Colonic mucosa (tissue), 4 donors: ENCODE results near the gene TRIM7. TPM values are rescaled to one million over a fixed set of nuclear protein-coding genes. Genes with fewer than 3 reads are reported as not detected.

Source experiments
- DNase-seq: peaks from one replicate; pipeline ENCODE4 v3.0.0-alpha.2; 2020
- H3K27ac ChIP-seq: fragments of 200-600 bp; one replicate; pipeline ENCODE4 v1.8.0; 2021
- H3K27me3 ChIP-seq: fragments of 200-600 bp; one replicate; pipeline ENCODE4 v1.8.0; 2021
- H3K36me3 ChIP-seq: fragments of 200-600 bp; one replicate; pipeline ENCODE4 v1.8.0; 2021
- H3K4me1 ChIP-seq: fragments of 200-600 bp; one replicate; pipeline ENCODE4 v1.8.0; 2021; ENCODE audit warnings: mild to moderate bottlenecking
- H3K4me3 ChIP-seq: fragments of 200-600 bp; one replicate; pipeline ENCODE4 v1.8.0; 2021
- H3K9ac ChIP-seq, 2 donors: one replicate each; pipeline ENCODE4 v1.7.0; 2013; ENCODE audit warnings: control low read depth in 2 of 2, low read depth in 2 of 2, low read length in 2 of 2
- H3K9me3 ChIP-seq: fragments of 200-600 bp; one replicate; pipeline ENCODE4 v1.8.0; 2021
- intact Hi-C: fragments of 100-400 bp; cut with DNase I; formaldehyde crosslinking; loops from one replicate; pipeline ENCODE4 v1.14.1; 2022
- total RNA-seq, 2 donors: library from RNA; stranded (reverse); fragmentation: NEBNext Ultra II Directional in 1 of 2; extraction: Animal tissue kit (Norgen Biotek cat#: 25700) in 1 of 2; gene quantifications; one replicate each; pipeline ENCODE4 v1.2.1, GENCODE V29; 2021
- TF ChIP-seq, protein P1 (sequence below): fragments of 200-600 bp; IDR thresholded peaks from one replicate; pipeline ENCODE4 v1.8.0; 2022; ENCODE audit warnings: antibody characterized with exemption, mild to moderate bottlenecking
- donor health status: healthy.
- donor health status: DM: no; HTN: no; CAD: no.
- donor health status: DM: no; HTN: no; CAD: no.

TRIM7 gene
- total RNA-seq, 2 donors from 2014 or later = 6.8 to 8.7 TPM

GRCh38 chr5:181156758-181157157, 48.2 kb downstream of the TRIM7 start:
- Histone ChIP-seq H3K9ac (no peak overlapping the region), H3K36me3 (no peaks in the 10 kb centered on the region), H3K4me3 (no peak overlapping the region), H3K4me1 (no peaks in the 10 kb centered on the region), H3K27me3 (no peaks in the 10 kb centered on the region), H3K27ac (no peak overlapping the region), H3K9me3 (no peaks in the 10 kb centered on the region)
- no peak for DNase-seq
- TF ChIP-seq, protein P1, sequence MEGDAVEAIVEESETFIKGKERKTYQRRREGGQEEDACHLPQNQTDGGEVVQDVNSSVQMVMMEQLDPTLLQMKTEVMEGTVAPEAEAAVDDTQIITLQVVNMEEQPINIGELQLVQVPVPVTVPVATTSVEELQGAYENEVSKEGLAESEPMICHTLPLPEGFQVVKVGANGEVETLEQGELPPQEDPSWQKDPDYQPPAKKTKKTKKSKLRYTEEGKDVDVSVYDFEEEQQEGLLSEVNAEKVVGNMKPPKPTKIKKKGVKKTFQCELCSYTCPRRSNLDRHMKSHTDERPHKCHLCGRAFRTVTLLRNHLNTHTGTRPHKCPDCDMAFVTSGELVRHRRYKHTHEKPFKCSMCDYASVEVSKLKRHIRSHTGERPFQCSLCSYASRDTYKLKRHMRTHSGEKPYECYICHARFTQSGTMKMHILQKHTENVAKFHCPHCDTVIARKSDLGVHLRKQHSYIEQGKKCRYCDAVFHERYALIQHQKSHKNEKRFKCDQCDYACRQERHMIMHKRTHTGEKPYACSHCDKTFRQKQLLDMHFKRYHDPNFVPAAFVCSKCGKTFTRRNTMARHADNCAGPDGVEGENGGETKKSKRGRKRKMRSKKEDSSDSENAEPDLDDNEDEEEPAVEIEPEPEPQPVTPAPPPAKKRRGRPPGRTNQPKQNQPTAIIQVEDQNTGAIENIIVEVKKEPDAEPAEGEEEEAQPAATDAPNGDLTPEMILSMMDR = no peak
- intact Hi-C loops = loop anchor here (10.0 kb wide), 1 partner anchor 282 kb away; no protein-coding TSS in a partner anchor

GRCh38 chr5:181153814-181154213, 51.2 kb downstream of the TRIM7 start:
- Histone ChIP-seq H3K27me3 (no peaks in the 10 kb centered on the region), H3K27ac (no peak overlapping the region), H3K9me3 (no peaks in the 10 kb centered on the region), H3K4me3 (no peak overlapping the region), H3K36me3 (no peaks in the 10 kb centered on the region), H3K9ac (no peak overlapping the region), H3K4me1 (no peaks in the 10 kb centered on the region)
- no peak for DNase-seq
- TF ChIP-seq, protein P1 = no peak
- intact Hi-C loops = loop anchor here (10.0 kb wide), 1 partner anchor 279 kb away; no protein-coding TSS in a partner anchor

DNA sequence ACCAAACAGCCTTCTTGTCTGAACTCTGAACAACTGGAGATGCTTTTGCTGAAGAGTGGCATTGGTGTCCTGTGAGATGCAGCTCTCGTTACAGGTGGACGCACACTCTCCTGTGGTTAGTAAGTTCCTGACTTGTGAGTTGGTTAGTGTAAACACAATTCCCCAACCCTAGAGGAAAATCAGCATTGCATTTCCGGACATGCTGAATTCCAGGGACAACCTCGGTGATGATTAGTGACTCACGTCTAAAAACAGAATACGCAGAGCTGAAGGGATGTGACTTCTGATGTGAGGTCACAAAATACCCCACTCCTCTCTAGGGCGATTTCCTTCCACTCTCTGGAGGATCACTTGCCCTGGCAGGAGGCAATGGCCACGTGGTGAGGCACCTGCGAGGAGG, 52.6 kb downstream of the TRIM7 start:
- Histone ChIP-seq H3K36me3 (no peaks in the 10 kb centered on the region), H3K4me1 (no peaks in the 10 kb centered on the region), H3K27ac (no peak overlapping the region), H3K9ac (no peak overlapping the region), H3K9me3 (no peaks in the 10 kb centered on the region), H3K4me3 (no peak overlapping the region), H3K27me3 (no peaks in the 10 kb centered on the region)
- intact Hi-C loops = loop anchor here (10.0 kb wide), 1 partner anchor 278 kb away; no protein-coding TSS in a partner anchor
- TF ChIP-seq, protein P1 = no peak
- no peak for DNase-seq

DNA sequence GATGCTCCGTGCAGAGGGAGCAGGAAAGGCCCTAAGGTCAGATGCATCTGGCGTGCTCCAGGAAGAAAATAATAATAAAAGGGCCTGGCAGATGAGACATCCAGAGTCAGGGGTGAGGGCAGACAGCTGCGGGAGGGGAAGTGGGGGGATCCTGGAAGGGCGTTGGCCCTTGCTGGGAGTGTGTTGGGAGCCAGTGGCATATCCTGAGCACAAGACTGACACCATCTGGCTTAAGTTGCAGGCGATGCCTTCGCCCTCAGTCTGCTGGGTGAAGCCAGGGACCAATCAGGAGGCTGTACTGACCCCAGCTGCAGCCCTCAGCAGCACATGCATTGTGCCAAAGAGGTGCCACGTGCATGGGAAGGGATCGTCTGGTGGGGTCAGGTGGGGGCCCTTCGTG, 53.9 kb downstream of the TRIM7 start:
- H3K9me3 ChIP-seq = no peaks in the 10 kb centered on the region
- intact Hi-C loops = loop anchor here (10.0 kb wide), 1 partner anchor 276 kb away; no protein-coding TSS in a partner anchor
- H3K27ac ChIP-seq = no peak overlapping the region
- DNase-seq = no peak
- no peak overlapping the region for H3K9ac ChIP-seq
- TF ChIP-seq, protein P1 = no peak
- no peak overlapping the region for H3K4me3 ChIP-seq
- no peaks in the 10 kb centered on the region for H3K36me3 ChIP-seq
- H3K4me1 ChIP-seq = no peaks in the 10 kb centered on the region
- no peaks in the 10 kb centered on the region for H3K27me3 ChIP-seq

DNA sequence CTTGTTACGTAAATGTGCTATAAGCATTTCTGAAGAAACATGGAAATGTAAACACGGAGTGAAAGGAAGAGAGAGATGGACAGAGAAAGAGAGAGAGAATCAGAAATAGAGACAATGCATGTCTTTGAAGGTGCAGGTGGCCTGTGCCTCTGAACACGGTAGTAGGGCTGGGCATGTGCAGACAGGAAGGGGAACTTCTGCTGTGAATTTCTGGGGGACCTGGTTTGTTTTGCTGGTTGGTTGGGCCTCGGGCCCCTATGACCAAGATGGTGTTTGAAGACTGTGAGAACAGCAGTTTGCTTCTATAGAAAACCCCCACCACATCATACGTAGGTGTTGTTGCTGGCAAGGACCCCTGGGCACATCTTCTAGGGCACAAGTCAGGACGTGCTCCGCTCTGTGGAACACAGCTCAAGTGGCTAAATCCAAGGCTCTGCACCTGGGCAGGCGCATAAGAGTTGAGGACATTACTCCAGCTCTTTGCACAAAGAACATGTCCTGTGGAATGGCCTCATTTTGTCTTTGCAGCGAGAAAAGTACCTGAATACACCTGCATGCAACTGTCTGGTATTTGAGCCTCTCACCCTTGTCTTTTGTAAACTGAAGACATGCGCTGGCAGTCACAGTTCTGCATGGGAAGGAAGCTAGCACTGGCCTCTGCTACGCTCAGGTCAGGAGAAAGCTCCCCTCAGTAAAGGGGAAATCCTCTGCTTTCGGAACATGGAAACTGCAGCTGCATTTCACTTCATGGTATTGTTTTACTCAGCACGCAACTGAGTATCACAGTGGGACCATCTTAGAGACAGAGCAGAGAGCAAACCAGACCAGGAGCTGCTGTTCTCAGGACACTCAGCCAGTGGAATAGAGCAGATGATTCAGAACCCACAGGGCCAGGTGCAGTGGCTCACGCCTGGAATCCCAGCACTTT, 54.9 kb downstream of the TRIM7 start:
- no peak for DNase-seq
- H3K36me3 ChIP-seq = no peaks in the 10 kb centered on the region
- no peaks in the 10 kb centered on the region for H3K27me3 ChIP-seq
- H3K9me3 ChIP-seq = no peaks in the 10 kb centered on the region
- H3K4me1 ChIP-seq = no peaks in the 10 kb centered on the region
- no peak overlapping the region for H3K4me3 ChIP-seq
- intact Hi-C loops = loop anchor here (10.0 kb wide), 1 partner anchor 275 kb away; no protein-coding TSS in a partner anchor
- no peak overlapping the region for H3K9ac ChIP-seq
- TF ChIP-seq, protein P1 = no peak
- no peak overlapping the region for H3K27ac ChIP-seq
